Osteocyte (in vitro differentiated cells): Measurements from ENCODE around the gene PPM1L. TPM values are rescaled to one million over a fixed set of nuclear protein-coding genes. Genes with fewer than 3 reads are reported as not detected.

Experiments used
- DNase-seq: peaks from one replicate; pipeline ENCODE4 v3.0.0; 2021; ENCODE audit warnings: mixed read lengths; ENCODE audit not compliant: unreplicated experiment; ENCODE audit errors: extremely low spot score
- H3K27ac Mint-ChIP-seq: one replicate; pipeline ENCODE4 v1.8.0; 2021; ENCODE audit warnings: mild to moderate bottlenecking, mixed read lengths; ENCODE audit not compliant: unreplicated experiment
- H3K27me3 Mint-ChIP-seq: one replicate; pipeline ENCODE4 v1.8.0; 2021; ENCODE audit warnings: mixed read lengths; ENCODE audit not compliant: unreplicated experiment
- H3K36me3 Mint-ChIP-seq: one replicate; pipeline ENCODE4 v1.8.0; 2021; ENCODE audit warnings: mixed read lengths; ENCODE audit not compliant: unreplicated experiment
- H3K4me1 Mint-ChIP-seq: one replicate; pipeline ENCODE4 v1.8.0; 2021; ENCODE audit warnings: mixed read lengths; ENCODE audit not compliant: unreplicated experiment
- H3K4me3 Mint-ChIP-seq: one replicate; pipeline ENCODE4 v1.8.0; 2021; ENCODE audit warnings: mild to moderate bottlenecking, moderate library complexity, mixed read lengths; ENCODE audit not compliant: unreplicated experiment
- H3K9me3 Mint-ChIP-seq: one replicate; pipeline ENCODE4 v1.8.0; 2021; ENCODE audit warnings: mixed read lengths; ENCODE audit not compliant: unreplicated experiment
- total RNA-seq: library from RNA; stranded (reverse); gene quantifications from 2 replicates; pipeline ENCODE4 v1.2.1, GENCODE V29; 2021
- TF ChIP-seq, protein P1 (sequence below): fragments of 200-600 bp; sonication (generic); IDR thresholded peaks from 2 replicates; pipeline ENCODE4 v1.5.0; 2021; ENCODE audit warnings: antibody characterized with exemption, mild to moderate bottlenecking, moderate library complexity

Gene PPM1L
- total RNA-seq, 1 donor from 2014 or later: 9.1 TPM

DNA sequence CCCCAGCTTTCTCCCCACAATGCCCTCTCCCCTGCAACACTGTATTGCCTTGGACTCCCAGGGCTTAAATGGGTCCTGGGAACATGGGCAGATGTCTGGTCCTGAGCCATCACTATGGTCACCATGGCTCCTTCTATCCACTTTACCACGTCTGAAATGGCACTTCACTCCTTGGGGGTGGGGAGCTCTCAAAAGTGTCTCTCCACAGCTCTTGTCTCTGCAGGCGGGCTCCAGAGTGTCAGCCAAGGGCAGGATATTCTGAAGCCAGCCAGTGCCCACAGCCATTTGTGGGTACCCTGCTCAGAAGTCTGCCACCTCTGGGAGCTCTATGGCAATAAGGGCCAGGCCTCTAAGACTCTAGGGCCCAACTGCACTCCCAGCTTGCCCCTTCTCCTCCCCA lies 163.9 kb downstream of the PPM1L start:
- Mint-ChIP-seq H3K27me3 (no peaks in the 10 kb centered on the region), H3K4me3 (no peak overlapping the region), H3K4me1 (no peaks in the 10 kb centered on the region), H3K9me3 (no peaks in the 10 kb centered on the region), H3K36me3 (no peaks in the 10 kb centered on the region), H3K27ac (no peak overlapping the region)
- no peak for DNase-seq
- TF ChIP-seq, protein P1, sequence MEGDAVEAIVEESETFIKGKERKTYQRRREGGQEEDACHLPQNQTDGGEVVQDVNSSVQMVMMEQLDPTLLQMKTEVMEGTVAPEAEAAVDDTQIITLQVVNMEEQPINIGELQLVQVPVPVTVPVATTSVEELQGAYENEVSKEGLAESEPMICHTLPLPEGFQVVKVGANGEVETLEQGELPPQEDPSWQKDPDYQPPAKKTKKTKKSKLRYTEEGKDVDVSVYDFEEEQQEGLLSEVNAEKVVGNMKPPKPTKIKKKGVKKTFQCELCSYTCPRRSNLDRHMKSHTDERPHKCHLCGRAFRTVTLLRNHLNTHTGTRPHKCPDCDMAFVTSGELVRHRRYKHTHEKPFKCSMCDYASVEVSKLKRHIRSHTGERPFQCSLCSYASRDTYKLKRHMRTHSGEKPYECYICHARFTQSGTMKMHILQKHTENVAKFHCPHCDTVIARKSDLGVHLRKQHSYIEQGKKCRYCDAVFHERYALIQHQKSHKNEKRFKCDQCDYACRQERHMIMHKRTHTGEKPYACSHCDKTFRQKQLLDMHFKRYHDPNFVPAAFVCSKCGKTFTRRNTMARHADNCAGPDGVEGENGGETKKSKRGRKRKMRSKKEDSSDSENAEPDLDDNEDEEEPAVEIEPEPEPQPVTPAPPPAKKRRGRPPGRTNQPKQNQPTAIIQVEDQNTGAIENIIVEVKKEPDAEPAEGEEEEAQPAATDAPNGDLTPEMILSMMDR: no peak

DNA sequence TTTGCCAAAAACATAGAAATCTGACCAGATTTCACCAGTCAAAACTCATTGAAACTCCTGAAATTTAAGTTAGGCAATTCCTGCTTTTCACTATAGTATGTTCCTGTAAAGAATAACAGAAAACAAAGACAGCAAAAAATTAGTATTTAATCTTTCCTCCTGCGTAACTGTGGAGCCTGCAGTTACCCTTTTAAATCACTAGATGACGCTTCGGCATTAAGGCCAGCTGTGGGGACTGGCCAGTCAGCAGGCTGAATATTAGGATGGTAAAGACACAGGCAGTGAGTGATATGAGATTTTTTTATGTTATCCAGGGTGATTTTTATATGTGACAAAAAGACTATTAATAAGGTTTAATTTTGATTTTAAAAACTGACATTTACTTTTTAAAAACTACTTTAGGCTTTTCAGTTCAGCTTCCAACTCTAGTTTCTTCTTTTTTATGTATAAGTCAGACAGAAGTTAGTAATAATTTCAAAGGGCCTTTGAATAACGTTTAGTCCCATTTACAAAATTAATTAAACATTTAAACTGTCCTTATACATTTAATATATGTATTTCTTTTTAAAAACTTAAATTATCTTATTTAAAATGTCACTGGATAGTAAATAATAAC lies 165.1 kb downstream of the PPM1L start:
- Mint-ChIP-seq H3K4me1 (no peaks in the 10 kb centered on the region), H3K36me3 (no peaks in the 10 kb centered on the region), H3K9me3 (no peaks in the 10 kb centered on the region), H3K27ac (no peak overlapping the region), H3K4me3 (no peak overlapping the region), H3K27me3 (peaks cover 4% of the 10 kb centered on the region)
- TF ChIP-seq, protein P1: peak; percentile 92
- DNase-seq: no peak

DNA sequence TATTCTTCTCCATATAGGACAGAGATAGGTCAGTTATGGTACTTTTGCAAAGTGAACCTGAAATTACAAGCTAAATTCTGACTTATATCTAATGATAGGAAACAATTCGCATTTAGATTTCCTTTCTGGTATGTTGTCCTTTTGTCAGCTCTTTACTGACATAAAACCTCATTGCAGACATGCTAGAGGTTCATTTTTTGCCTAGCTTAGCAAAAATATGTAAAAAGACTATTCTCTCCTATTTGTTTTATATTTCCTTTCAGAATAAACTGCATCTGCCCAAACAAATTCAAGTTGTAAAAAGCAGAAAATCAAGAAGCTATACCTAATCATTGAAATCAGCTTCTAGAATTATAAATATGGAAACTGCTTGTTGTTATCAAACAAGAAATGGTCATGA lies 168.7 kb downstream of the PPM1L start:
- H3K27ac Mint-ChIP-seq: no peak overlapping the region
- H3K36me3 Mint-ChIP-seq: no peaks in the 10 kb centered on the region
- peaks cover 4% of the 10 kb centered on the region for H3K27me3 Mint-ChIP-seq
- no peak overlapping the region for H3K4me3 Mint-ChIP-seq
- H3K9me3 Mint-ChIP-seq: no peaks in the 10 kb centered on the region
- no peak for DNase-seq
- H3K4me1 Mint-ChIP-seq: peaks cover 6% of the 10 kb centered on the region
- TF ChIP-seq, protein P1: no peak

DNA sequence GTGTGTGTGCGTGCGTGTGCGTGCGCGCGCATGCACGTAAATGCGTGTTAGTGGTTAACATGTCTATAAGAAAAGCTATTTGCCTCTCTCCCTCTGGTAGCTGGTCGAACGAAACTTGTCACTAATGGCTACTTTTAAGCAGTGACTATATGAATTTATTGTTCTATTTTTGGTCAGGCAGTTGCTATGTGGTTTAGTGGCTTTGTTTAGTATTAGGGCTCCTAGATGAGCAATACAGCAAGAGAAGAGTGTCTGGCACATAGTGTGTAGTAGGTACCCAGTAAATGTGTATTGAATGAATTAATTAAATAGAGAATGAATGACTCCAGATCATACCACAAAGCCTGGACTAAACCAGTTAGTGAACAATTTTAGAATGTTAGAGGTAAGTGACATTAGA lies 171.6 kb downstream of the PPM1L start:
- Mint-ChIP-seq H3K27me3 (peaks cover 4% of the 10 kb centered on the region), H3K9me3 (no peaks in the 10 kb centered on the region), H3K4me3 (no peak overlapping the region), H3K36me3 (no peaks in the 10 kb centered on the region), H3K27ac (no peak overlapping the region), H3K4me1 (peaks cover 32% of the 10 kb centered on the region)
- no peak for DNase-seq
- TF ChIP-seq, protein P1: no peak

DNA sequence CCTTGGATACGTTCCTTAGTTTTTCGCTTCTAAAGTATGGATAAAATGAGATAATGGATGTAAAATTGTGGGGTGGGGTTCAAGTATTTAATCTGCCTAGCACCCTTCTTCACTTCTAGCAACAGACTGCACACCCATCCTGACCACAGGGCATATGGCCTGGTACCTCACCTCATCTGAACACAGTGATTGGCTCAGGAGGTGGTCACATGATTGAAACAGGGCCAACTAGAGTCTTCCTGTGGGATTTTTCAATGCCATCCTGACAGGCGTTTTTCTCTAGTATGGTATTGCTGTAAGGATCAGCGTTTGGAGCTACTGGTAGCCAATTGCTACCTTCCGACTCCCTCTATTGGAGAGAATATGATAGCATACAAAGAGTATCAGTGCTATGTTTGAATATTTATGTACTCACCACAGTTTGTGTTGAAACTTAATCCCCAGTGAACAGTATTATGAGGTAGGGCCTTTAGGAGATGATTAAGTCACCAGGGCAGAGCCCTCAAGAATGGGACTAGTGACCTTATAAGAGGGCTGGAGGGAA lies 172.2 kb downstream of the PPM1L start:
- Mint-ChIP-seq H3K27me3 (peaks cover 4% of the 10 kb centered on the region), H3K36me3 (no peaks in the 10 kb centered on the region), H3K4me1 (peaks cover 36% of the 10 kb centered on the region), H3K9me3 (no peaks in the 10 kb centered on the region), H3K27ac (no peak overlapping the region), H3K4me3 (no peak overlapping the region)
- TF ChIP-seq, protein P1: peak; percentile 16
- DNase-seq: no peak
